Left renal pelvis (tissue), 4 donors: Measurements from ENCODE around the gene ARL8B. TPM values are rescaled to one million over a fixed set of nuclear protein-coding genes. Genes with fewer than 3 reads are reported as not detected.
"Not testable (repeated sequence)": the region's sequence is repeated elsewhere in the genome, so short reads cannot be mapped to it uniquely, and the experiment has no call there.

Experiments
- DNase-seq, 4 donors: peaks; one replicate each; pipeline ENCODE4 v3.0.0-alpha.2; 2013; ENCODE audit warnings: low read depth in 4 of 4, low spot score in 3 of 4
- polyA plus RNA-seq, 4 donors: library from polyadenylated mRNA; unstranded; fragments of 120-200 nt; gene quantifications; one replicate each; pipeline ENCODE4 v1.2.1, GENCODE V29; 2013; ENCODE audit not compliant: insufficient read length in 4 of 4

The ARL8B gene
- polyA plus RNA-seq = 10 to 100 TPM; 67.5 to 84.4 (median 76.1) TPM

GRCh38 chr3:5122030-5122740, at the start of gene ARL8B:
Gene ARL8B, plus strand, starts transcription at chr3:5122292. Its CDS starts 174 bp downstream, at chr3:5122466.
- peak; percentile 66 to 69 (median 68) for DNase-seq

- no peak for DNase-seq
Measured at GRCh38 chr3:5073374-5074085, 48.6 kb upstream of the ARL8B start.

- no peak for DNase-seq
Measured at GRCh38 chr3:5078151-5078550, 43.9 kb upstream of the ARL8B start.

- DNase-seq = no peak
Measured at GRCh38 chr3:5079761-5080160, 42.3 kb upstream of the ARL8B start.

GRCh38 chr3:5080779-5081550, 41.1 kb upstream of the ARL8B start:
- DNase-seq = no peak

- DNase-seq = not testable (repeated sequence)
Measured at GRCh38 chr3:5081973-5082788, 39.9 kb upstream of the ARL8B start.

GRCh38 chr3:5082789-5083115, 39.3 kb upstream of the ARL8B start:
- DNase-seq = no peak

GRCh38 chr3:5084224-5084623, 37.9 kb upstream of the ARL8B start:
- DNase-seq = no peak

GRCh38 chr3:5086708-5087107, 35.4 kb upstream of the ARL8B start:
- DNase-seq = no peak

GRCh38 chr3:5087209-5087608, 34.9 kb upstream of the ARL8B start:
- DNase-seq = no peak

GRCh38 chr3:5090197-5090596, 31.9 kb upstream of the ARL8B start:
- DNase-seq = no peak

GRCh38 chr3:5092018-5092417, 30.1 kb upstream of the ARL8B start:
- DNase-seq = no peak

GRCh38 chr3:5093731-5094130, 28.4 kb upstream of the ARL8B start:
- no peak for DNase-seq

GRCh38 chr3:5095886-5096285, 26.2 kb upstream of the ARL8B start:
- DNase-seq = peak; percentile 49 to 64 (median 56)

- DNase-seq = peak in 3 of 4 donors; percentile 12 to 17 (median 14)
Measured at GRCh38 chr3:5096336-5097008, 25.6 kb upstream of the ARL8B start.

GRCh38 chr3:5098346-5098745, 23.7 kb upstream of the ARL8B start:
- DNase-seq = no peak

GRCh38 chr3:5102532-5102931, 19.6 kb upstream of the ARL8B start:
- no peak for DNase-seq

- DNase-seq = no peak
Measured at GRCh38 chr3:5103743-5104142, 18.3 kb upstream of the ARL8B start.

- DNase-seq = no peak
Measured at GRCh38 chr3:5105050-5105449, 17.0 kb upstream of the ARL8B start.

- not testable (repeated sequence) for DNase-seq
Measured at GRCh38 chr3:5106371-5106770, 15.7 kb upstream of the ARL8B start.
